GM12874 (cell line): ENCODE measurements around the gene CELSR1.

Experiments used
- TF ChIP-seq, protein P1 (sequence below): IDR thresholded peaks from 2 replicates; pipeline ENCODE4 v1.5.1; 2011; ENCODE audit warnings: low read depth, mild to moderate bottlenecking, control low read depth, low read length, moderate library complexity; ENCODE audit not compliant: insufficient read depth

The CELSR1 gene

DNA sequence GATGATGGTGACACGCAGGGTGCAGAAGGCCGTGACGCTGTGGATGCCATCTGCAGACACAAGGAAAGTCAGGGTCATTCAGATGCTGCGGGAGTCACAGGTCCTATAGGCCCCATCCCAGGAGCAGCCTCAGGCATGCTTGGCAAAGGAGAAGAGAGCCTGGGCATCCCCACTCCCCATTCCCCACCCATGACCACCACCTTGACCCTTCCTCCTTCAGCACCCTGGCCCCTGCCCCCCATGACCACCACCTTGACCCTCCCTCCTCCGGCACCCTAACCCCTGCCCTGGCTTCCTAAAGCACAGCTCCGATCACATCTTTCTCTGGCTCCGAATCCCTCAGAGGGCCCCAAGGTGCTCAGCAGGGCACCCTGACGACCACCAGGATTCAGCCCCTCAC, 73.1 kb downstream of the CELSR1 start:
- TF ChIP-seq, protein P1, sequence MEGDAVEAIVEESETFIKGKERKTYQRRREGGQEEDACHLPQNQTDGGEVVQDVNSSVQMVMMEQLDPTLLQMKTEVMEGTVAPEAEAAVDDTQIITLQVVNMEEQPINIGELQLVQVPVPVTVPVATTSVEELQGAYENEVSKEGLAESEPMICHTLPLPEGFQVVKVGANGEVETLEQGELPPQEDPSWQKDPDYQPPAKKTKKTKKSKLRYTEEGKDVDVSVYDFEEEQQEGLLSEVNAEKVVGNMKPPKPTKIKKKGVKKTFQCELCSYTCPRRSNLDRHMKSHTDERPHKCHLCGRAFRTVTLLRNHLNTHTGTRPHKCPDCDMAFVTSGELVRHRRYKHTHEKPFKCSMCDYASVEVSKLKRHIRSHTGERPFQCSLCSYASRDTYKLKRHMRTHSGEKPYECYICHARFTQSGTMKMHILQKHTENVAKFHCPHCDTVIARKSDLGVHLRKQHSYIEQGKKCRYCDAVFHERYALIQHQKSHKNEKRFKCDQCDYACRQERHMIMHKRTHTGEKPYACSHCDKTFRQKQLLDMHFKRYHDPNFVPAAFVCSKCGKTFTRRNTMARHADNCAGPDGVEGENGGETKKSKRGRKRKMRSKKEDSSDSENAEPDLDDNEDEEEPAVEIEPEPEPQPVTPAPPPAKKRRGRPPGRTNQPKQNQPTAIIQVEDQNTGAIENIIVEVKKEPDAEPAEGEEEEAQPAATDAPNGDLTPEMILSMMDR, result no peak

DNA sequence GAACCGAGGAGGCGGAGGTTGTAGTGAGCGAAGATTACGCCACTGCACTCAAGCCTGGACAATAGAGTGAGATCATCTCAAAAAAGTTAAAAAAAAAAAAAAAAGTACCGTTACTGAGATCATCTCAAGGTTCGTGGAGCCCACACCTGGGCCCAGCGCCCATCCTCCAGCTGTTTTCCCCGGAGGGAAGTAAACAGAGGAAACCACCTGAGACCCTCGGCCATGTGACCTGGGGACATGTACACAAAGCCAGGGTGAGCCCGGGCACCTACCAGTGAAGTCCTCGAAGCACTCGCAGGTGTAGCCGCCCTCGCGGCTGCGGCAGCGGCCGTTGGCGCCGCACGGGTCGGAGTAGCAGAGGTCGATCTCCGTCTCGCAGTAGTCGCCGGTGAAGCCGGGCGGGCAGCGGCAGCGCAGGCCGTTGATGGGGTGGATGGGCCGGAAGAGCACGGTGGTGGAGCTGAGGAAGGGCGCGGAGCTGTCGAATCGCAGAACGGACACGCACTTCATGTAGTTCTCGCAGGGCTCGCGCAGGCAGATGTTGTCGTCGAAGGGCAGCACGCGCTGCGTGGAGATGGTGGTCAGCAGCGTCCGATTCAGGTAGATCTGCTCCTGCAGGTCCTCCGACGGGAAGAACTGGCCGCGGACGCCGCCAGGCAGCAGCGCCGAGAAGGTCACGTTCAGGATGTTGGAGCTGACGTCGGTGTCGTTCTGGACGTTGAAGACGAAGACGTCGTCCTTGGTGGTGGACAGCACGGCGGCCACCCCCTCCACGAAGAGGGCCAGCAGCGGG, 73.8 kb downstream of the CELSR1 start:
- TF ChIP-seq, protein P1, result no peak

DNA sequence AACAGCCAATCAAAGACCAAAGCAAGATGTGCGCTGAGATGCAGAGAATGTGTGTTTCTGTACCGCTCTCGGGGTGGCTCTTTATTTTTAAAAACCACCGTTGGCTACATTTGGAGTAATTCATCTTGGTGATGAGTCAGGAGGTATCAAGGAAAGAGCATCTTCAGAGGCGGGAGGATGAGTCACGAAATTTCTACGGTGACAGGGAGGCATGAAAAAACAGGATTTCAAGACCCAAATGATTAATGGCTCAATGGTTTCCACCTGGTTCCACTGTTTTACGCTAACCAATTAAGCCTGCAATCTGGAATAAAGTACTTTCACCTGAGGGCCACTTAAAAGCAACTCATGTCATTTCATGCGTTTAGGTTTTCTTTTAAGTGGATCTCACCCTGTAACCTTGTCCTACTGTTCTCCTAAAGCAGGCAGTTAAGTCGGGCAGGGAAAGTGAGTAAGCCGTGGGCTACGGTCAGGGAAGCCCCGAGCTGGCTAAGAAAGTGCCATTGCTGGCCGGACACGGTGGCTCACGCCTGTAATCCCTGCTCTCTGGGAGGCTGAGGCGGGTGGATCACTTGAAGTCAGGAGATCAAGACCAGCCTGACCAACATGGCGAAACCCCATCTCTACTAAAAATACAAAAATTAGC, 74.6 kb downstream of the CELSR1 start:
- TF ChIP-seq, protein P1, result no peak

DNA sequence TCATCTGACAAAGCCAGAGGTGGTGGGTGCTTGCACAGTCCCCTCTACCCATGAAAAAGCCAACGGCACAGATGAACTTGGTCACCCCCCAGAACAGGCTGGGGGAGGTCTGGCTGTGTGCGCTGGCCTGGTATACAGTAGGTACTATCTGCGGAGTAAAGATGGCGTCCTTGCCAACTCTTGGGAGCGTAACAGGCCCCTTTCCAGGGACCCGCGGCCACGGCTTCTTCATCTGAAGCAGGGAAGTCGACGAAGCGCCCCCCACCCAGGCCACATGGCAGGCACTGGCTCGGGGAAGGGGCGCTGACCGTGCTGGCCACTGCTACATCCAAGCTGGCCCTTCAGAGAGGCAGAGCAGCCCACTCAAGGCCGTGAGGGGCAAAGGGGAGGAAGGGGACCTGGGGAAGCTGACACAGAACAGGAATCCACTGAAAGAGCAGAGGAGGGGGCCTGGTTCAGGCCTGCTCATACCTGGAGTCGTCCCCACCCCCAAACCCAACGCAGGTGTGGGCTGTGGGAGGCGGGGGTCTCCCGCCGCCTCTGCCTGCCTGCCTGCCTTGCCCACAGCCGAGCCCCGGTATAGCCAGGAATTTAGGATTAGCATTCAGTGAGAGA, 75.7 kb downstream of the CELSR1 start:
- TF ChIP-seq, protein P1, result no peak

DNA sequence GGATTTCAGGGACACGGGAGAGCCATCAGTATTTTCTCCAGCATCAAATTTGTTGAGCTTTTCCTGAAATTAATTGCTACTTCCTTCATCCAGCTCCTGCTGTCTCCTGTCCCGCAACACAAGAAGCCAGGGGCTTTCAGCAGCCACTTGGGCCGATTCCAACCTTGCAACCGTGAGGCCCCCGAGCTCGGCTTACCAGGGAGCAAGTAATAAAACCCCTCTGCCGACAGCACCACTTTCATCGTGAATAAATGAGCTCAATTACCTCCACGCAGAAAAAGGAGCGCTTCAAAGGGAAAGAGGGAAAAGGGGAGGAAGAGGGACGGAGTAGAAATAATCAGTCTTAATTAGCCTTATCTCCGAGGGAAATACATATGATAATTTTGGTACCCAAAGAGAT, 76.6 kb downstream of the CELSR1 start:
- TF ChIP-seq, protein P1, result no peak

DNA sequence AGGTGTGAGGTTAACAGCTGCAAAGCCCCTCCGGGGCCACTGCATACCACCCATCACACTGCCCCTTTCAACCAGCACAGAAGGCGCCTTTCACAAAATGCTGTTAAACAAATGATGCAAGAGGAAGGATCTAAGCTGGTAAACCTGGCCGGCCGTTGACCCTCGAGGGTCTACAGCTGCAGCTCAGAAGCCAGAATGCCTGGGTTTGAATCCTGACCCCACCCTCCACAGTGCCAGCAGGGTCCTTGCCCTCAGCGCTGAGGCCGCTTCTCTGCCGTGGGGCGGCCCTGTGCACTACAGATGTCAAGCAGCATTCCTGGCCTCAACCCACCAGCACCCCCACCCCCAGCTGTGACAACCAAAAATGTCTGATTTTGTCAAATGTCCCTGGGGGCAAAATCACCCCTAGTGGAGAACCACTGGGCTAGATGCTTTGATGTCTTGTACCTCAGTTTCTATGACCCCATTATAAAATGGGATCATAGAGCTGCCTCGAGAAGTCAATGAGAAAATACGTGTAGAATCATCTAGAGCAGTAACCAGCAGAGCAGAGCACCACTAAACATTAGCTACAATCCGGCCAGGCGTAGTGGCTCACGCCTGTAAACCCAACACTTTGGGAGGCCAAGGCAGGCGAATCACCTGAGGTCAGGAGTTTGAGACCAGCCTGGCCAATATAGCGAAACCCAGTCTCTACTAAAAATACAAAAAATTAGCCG, 77.9 kb downstream of the CELSR1 start:
- TF ChIP-seq, protein P1, result no peak

DNA sequence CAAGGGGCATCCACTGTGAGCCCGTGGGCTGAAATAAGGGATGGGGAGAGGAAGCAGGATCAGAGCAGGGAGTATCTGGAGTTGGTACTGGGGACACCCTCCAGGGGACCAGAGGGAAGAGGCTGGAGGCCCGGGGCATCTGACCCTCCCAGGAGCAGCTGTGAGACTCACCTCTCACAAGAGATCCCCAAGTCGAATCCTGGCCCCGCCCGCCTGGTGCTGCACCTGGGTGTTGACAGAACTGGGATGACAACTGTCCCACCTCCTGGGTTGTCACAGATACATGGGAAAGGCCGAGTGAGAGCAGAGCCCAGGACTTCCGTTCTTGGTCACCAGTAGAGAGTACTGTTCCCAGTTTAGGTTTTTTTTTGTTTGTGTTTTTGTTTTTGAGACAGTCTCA, 78.9 kb downstream of the CELSR1 start:
- TF ChIP-seq, protein P1, result no peak
